Astrocyte of the hippocampus (primary cell): ENCODE data around the gene AIPL1.

Experiments used
- DNase-seq: peaks from one replicate; pipeline ENCODE4 v3.0.0; 2011; ENCODE audit warnings: low read depth, low spot score

Gene AIPL1

GRCh38 chr17:6465206-6466003 is 30.5 kb upstream of the AIPL1 start:
- DNase-seq: no peak

- DNase-seq: no peak
Measured at GRCh38 chr17:6464446-6465041, 29.6 kb upstream of the AIPL1 start.

- no peak for DNase-seq
Measured at GRCh38 chr17:6463616-6464445, 28.9 kb upstream of the AIPL1 start.

GRCh38 chr17:6462692-6463091 is 27.8 kb upstream of the AIPL1 start:
- no peak for DNase-seq

GRCh38 chr17:6461792-6462524 is 27.0 kb upstream of the AIPL1 start:
- DNase-seq: no peak

GRCh38 chr17:6461246-6461645 is 26.3 kb upstream of the AIPL1 start:
- DNase-seq: no peak

GRCh38 chr17:6460531-6461161 is 25.7 kb upstream of the AIPL1 start:
- no peak for DNase-seq

GRCh38 chr17:6458460-6458950 is 23.6 kb upstream of the AIPL1 start:
- DNase-seq: no peak

GRCh38 chr17:6457688-6458459 is 23.0 kb upstream of the AIPL1 start:
- DNase-seq: no peak

GRCh38 chr17:6456914-6457687 is 22.2 kb upstream of the AIPL1 start:
- DNase-seq: peak; percentile 46

- DNase-seq: no peak
Measured at GRCh38 chr17:6456321-6456720, 21.4 kb upstream of the AIPL1 start.

GRCh38 chr17:6455321-6455705 is 20.4 kb upstream of the AIPL1 start:
- peak; percentile 59 for DNase-seq

GRCh38 chr17:6454495-6455320 is 19.8 kb upstream of the AIPL1 start:
- no peak for DNase-seq

GRCh38 chr17:6453279-6454024 is 18.5 kb upstream of the AIPL1 start:
- no peak for DNase-seq

GRCh38 chr17:6452471-6453266 is 17.7 kb upstream of the AIPL1 start:
- DNase-seq: no peak

GRCh38 chr17:6450926-6451832 is 16.3 kb upstream of the AIPL1 start:
- no peak for DNase-seq
